LNCAP (cell line): ENCODE data around the gene TULP4.

ENCODE experiments used
- TF ChIP-seq, protein P1 (sequence below): fragments of 450-650 bp; IDR thresholded peaks from 2 replicates; pipeline ENCODE4 v1.5.1; 2017; ENCODE audit warnings: mild to moderate bottlenecking

The TULP4 gene

DNA sequence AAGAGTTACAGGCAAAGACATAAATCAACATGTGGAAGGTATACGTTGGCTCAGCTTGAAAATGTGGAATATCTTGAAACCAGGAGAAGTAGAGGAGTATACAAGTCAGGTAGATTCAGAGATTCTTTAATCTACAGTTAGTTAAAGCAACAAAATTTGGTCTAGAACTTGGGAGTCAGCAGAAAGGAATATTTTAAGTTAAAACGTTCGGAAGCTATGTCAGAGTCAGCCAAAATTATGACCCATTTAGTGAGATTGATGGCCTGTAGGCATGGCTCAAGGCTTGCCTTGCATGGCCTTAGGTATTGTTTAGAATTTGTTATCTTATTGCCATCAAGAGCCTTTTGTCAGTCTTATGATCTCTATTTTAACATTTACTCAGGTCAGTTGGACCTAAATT is 153.5 kb downstream of the TULP4 start:
- TF ChIP-seq, protein P1, sequence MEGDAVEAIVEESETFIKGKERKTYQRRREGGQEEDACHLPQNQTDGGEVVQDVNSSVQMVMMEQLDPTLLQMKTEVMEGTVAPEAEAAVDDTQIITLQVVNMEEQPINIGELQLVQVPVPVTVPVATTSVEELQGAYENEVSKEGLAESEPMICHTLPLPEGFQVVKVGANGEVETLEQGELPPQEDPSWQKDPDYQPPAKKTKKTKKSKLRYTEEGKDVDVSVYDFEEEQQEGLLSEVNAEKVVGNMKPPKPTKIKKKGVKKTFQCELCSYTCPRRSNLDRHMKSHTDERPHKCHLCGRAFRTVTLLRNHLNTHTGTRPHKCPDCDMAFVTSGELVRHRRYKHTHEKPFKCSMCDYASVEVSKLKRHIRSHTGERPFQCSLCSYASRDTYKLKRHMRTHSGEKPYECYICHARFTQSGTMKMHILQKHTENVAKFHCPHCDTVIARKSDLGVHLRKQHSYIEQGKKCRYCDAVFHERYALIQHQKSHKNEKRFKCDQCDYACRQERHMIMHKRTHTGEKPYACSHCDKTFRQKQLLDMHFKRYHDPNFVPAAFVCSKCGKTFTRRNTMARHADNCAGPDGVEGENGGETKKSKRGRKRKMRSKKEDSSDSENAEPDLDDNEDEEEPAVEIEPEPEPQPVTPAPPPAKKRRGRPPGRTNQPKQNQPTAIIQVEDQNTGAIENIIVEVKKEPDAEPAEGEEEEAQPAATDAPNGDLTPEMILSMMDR = no peak

DNA sequence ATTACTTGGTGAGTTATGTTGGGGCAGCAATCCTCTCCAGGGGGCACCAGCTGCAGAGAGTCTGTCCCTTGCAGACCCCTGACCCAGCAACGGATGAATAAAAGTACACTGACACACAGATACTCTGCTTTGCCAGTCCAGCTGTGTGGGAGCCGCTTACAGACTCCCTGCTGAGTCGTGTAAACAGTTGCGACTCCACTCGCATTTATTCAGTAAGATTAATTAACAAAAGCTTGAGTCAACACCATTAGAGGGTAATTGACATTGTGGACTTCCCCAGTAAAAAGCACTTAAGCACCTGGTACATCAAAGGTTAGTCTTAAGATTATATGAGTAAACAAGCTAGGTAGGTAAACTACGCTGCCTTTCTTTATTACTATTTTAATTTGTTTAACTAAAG is 155.7 kb downstream of the TULP4 start:
- TF ChIP-seq, protein P1 = no peak

DNA sequence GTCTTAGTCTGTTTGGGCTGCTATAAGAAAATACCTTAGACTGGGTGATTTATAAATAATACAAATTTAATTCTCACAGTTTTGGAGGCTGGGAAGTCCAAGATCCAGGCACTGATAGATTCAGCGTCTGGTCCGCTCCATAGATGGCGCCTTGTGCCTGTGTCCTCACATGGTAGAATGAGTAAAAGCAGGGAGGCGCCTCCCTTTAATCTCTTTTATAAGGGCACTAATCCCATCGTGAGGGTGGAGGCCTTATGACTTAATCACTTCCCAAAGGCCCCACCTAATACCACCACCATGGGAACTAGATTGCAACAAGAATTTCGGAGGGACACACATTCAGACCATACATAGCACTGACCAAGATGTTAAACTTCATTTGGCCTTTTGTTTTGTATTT is 156.4 kb downstream of the TULP4 start:
- TF ChIP-seq, protein P1 = peak; percentile 9; the same call in 1 of the 2 replicates

DNA sequence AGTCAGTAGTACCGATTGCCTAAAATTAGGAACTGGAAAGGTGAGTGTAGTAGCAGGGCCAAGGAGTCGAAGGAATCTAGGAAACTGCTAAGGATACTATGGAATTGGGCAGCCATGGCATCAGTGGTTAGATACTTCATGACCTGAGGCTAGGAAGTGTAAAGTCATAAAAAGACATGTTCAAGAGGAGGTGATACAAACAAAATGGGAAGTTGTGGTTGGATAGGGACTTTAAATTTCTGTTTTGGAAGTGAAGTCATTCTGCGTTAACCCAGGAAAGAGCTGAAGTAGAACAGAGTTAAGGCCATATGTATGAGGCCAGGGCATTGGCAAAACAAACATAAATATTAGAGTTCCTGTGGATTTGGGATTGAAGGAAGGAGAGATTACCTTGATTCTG is 159.1 kb downstream of the TULP4 start:
- TF ChIP-seq, protein P1 = no peak

DNA sequence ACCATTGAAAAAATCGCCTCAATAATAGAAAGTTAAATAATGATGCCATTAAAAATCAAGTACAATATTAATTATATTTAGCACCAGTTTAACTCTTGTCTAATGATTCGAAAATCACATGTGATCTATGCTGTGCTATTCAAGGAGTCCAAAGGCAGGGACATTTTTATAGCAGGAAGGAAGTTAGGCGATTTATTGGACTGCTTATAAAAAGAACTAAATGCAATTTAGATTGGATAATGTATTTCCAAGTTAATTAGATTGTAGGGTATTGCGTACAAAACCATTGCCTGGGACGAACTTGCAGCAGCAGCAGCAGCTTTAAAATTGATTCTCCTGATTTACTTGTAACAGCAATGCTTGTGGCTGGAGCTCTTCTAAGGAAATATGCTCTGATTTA is 160.2 kb downstream of the TULP4 start:
- TF ChIP-seq, protein P1 = no peak

DNA sequence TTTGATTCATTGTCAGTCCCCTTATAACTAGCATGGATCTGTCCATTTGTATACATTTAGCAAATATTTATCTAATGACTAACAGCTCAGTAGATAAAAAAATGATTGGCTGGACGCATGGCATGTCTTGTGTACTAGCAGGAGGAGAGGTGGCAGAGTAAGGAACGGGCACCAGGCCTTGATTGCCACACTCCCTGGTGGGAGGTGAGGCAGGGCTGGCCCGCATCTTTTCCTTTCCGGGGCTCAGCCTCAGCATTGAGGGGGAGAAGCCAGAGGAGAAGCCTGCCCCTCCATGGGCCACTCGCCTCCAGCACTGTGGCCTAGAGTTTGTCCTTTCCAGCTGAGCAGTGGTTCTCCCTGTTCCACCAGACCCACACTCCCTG is 162.7 kb downstream of the TULP4 start:
- TF ChIP-seq, protein P1 = no peak

DNA sequence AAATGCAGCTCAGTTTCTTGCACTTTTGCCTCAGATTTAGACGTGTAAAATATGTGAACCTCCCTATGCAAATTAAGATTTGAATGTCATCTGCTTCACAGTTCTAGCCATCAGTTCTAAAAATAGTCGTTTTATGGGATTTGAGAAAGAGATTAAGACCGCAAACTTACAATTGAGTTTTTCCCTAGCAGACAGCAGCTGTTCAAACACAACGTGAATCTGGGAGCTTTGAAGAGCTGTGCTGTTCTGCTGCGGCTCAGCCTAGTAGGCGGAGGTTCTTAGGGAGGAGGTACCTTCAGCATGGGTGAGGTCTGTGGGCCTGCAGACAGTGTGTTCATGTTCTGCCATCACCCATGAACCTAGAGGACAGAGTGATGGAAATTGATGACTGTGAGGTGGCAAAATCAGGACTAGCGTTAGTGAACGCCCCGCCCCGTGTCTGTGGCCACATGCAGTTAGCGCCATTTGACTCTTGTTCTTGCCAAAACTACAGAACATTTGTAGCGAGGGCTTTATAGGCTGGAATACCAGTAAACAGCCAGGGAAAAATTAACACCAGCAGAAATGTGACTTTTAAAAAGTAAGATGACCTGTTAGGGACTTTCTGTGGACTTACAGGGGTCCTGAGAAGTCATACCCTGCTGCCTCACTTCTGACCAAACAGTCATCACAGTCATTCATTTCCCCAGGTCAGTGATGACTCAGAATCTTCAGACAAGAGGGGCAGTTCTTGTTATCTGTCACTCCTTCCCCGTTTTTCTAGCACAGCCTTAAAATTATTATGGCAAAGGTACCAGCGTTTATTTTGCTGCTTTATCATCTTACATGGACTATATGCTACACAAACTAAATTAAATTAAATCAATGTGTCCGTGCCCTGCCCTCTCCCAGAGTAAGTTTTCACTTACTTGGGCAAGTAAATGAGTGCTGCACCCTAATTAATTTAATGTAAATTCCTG is 163.4 kb downstream of the TULP4 start:
- TF ChIP-seq, protein P1 = no peak
